HepG2 (cell line): ENCODE measurements around the gene WDR54. TPM values are rescaled to one million over a fixed set of nuclear protein-coding genes. Genes with fewer than 3 reads are reported as not detected.
A peak's percentile ranks its signal among the peaks of the same experiment; 100 is the strongest.

Source experiments
- ATAC-seq: fragments of 200-7000 bp; cut with Tn5 transposase; 3 replicates; pipeline ENCODE4 v1.9.1; 2020; ENCODE audit warnings: mild to moderate bottlenecking, moderate library complexity
- Bru-seq: library from RNA; stranded (reverse); fragments of 400-500 nt; gene quantifications from one replicate; lab custom pipeline; 2021; lab: Mats Ljungman, UMichigan
- BruChase-seq, 2 experiments: library from RNA; stranded (reverse); fragments of 400-500 nt; gene quantifications; one replicate each; lab custom pipeline; 2021; lab: Mats Ljungman, UMichigan
- BruUV-seq: library from RNA; stranded (reverse); fragments of 400-500 nt; replicated peaks from 2 replicates; lab custom pipeline; 2021; lab: Mats Ljungman, UMichigan
- CTCF ChIA-PET: fragments of 300-600 bp; formaldehyde crosslinking; extraction: SDS; loops from one replicate; lab custom pipeline; 2021; ENCODE audit warnings: low total read pairs, inconsistent platforms, low intra/inter-chr PET ratio; lab: Yijun Ruan, JAX
- POLR2A ChIA-PET: fragments of 350-600 bp; sonication (Branson Sonifier 250); formaldehyde crosslinking; loops from one replicate; lab custom pipeline; 2020; ENCODE audit warnings: antibody characterized with exemption, inconsistent platforms; lab: Yijun Ruan, JAX
- DNase-seq: peaks from one replicate; pipeline ENCODE4 v3.0.0-alpha.2; 2015; ENCODE audit warnings: low spot score
- FAIRE-seq: peaks from 3 replicates; lab custom pipeline; 2011; peaks lifted over from hg19 to GRCh38; lab: Jason Lieb, UNC
- H2AFZ ChIP-seq: one replicate; pipeline ENCODE4 v1.6.1; 2011; ENCODE audit warnings: low read length, inconsistent platforms
- H3K27ac ChIP-seq: fragments of 300-600 bp; 3 replicates; pipeline ENCODE4 v1.8.0; 2011; ENCODE audit warnings: mixed run types, mild to moderate bottlenecking, mixed read lengths, low read length, inconsistent platforms; ENCODE audit not compliant: insufficient read depth; ENCODE audit errors: extremely low read length
- H3K27me3 ChIP-seq, 2 experiments: fragments of 200-600 bp in 1 of 2; 2 replicates in 1 of 2; 3 replicates in 1 of 2; pipeline versions ENCODE4 v1.6.0 to v1.8.0; 2011; ENCODE audit warnings: low read length in 2 of 2, mild to moderate bottlenecking in 2 of 2, moderate library complexity in 2 of 2, inconsistent platforms in 1 of 2; ENCODE audit not compliant: insufficient read depth in 2 of 2, control insufficient read depth in 1 of 2
- H3K36me3 ChIP-seq, 2 experiments: fragments of 200-600 bp in 1 of 2; replicated peaks in 1 of 2; 2 replicates in 1 of 2; 3 replicates in 1 of 2; pipeline versions ENCODE4 v1.5.1 to v1.8.0; 2011; ENCODE audit warnings: low read length in 2 of 2, inconsistent platforms in 1 of 2; ENCODE audit not compliant: insufficient read depth in 2 of 2, control insufficient read depth in 1 of 2
- H3K4me1 ChIP-seq: 2 replicates; pipeline ENCODE4 v1.5.1; 2012; ENCODE audit warnings: low read length, inconsistent platforms; ENCODE audit not compliant: insufficient read depth
- H3K4me2 ChIP-seq: 2 replicates; pipeline ENCODE4 v1.6.0; 2011; ENCODE audit warnings: low read depth, low read length, inconsistent platforms
- H3K4me3 ChIP-seq, 3 experiments: fragments of 200-600 bp in 1 of 3; sonication (generic), shearing (Covaris generic) in 1 of 3; replicated peaks in 1 of 3; 2 replicates each; pipeline ENCODE4 v1.5.1; 2011 to 2016; ENCODE audit warnings: low read length in 3 of 3, inconsistent platforms in 2 of 3, low read depth in 2 of 3, mild to moderate bottlenecking in 2 of 3, control low read depth in 1 of 3, mixed read lengths in 1 of 3; ENCODE audit not compliant: insufficient read depth in 1 of 3
- H3K79me2 ChIP-seq: one replicate; pipeline ENCODE4 v1.6.1; 2011; ENCODE audit warnings: low read length, inconsistent platforms; ENCODE audit not compliant: insufficient read depth
- H3K9ac ChIP-seq: 2 replicates; pipeline ENCODE4 v1.6.0; 2011; ENCODE audit warnings: mild to moderate bottlenecking, low read depth, low read length, inconsistent platforms; ENCODE audit not compliant: insufficient read depth
- H3K9me3 ChIP-seq: 2 replicates; pipeline ENCODE4 v1.5.1; 2012; ENCODE audit warnings: mild to moderate bottlenecking, low read length
- H4K20me1 ChIP-seq: 2 replicates; pipeline ENCODE4 v1.6.0; 2011; ENCODE audit warnings: inconsistent platforms, mild to moderate bottlenecking, low read length, moderate library complexity; ENCODE audit not compliant: insufficient read depth
- ADNP ChIP-seq: sonication (generic); formaldehyde crosslinking; IDR thresholded peaks from 2 replicates; pipeline ENCODE4 v1.4.0; 2020; ENCODE audit warnings: missing genetic modification reagents
- FOXO4 ChIP-seq: sonication (generic); formaldehyde crosslinking; conservative IDR thresholded peaks from 2 replicates; pipeline ENCODE4 v1.8.1; 2023; ENCODE audit warnings: missing genetic modification reagents
- GTF3A ChIP-seq: sonication (generic); formaldehyde crosslinking; conservative IDR thresholded peaks from 2 replicates; pipeline ENCODE4 v1.4.0; 2020; ENCODE audit warnings: mild to moderate bottlenecking, missing genetic modification reagents
- IKZF4 ChIP-seq: sonication (generic); formaldehyde crosslinking; IDR thresholded peaks from 2 replicates; pipeline ENCODE4 v1.5.1; 2020; ENCODE audit warnings: borderline replicate concordance, mild to moderate bottlenecking, low read depth, missing genetic modification reagents; ENCODE audit errors: not compliant biosample characterization
- KDM2A ChIP-seq: sonication (generic); formaldehyde crosslinking; IDR thresholded peaks from 2 replicates; pipeline ENCODE4 v1.4.0; 2020; ENCODE audit warnings: low read depth, missing genetic modification reagents, borderline replicate concordance
- MXI1 ChIP-seq: IDR thresholded peaks from 3 replicates; pipeline ENCODE4 v1.6.1; 2012; ENCODE audit warnings: low read depth, low read length, inconsistent platforms, borderline replicate concordance
- ZFP36L1 ChIP-seq: sonication (generic); formaldehyde crosslinking; IDR thresholded peaks from 2 replicates; pipeline ENCODE4 v1.8.0; 2022; ENCODE audit warnings: mild to moderate bottlenecking, missing genetic modification reagents, moderate library complexity
- ZNF124 ChIP-seq: sonication (generic); formaldehyde crosslinking; IDR thresholded peaks from 2 replicates; pipeline ENCODE4 v1.4.0; 2020; ENCODE audit warnings: missing genetic modification reagents
- ZNF296 ChIP-seq: sonication (generic); formaldehyde crosslinking; conservative IDR thresholded peaks from 2 replicates; pipeline ENCODE4 v1.5.0; 2020; ENCODE audit warnings: mild to moderate bottlenecking, missing genetic modification reagents
- ZNF468 ChIP-seq: sonication (generic); formaldehyde crosslinking; IDR thresholded peaks from 2 replicates; pipeline ENCODE4 v1.8.0; 2022; ENCODE audit warnings: mild to moderate bottlenecking, moderate library complexity, missing genetic modification reagents
- ZNF547 ChIP-seq: sonication (generic); formaldehyde crosslinking; IDR thresholded peaks from 2 replicates; pipeline ENCODE4 v1.5.1; 2020; ENCODE audit warnings: mild to moderate bottlenecking, missing genetic modification reagents
- ZNF652 ChIP-seq: IDR thresholded peaks from 2 replicates; pipeline ENCODE4 v1.6.1; 2016; ENCODE audit warnings: low read depth, borderline replicate concordance
- ZSCAN21 ChIP-seq: sonication (generic); formaldehyde crosslinking; IDR thresholded peaks from 2 replicates; pipeline ENCODE4 v1.8.0; 2022; ENCODE audit warnings: mild to moderate bottlenecking, missing genetic modification reagents, moderate library complexity, borderline replicate concordance
- WGBS: methylation state at CpG from one replicate; pipeline ENCODE4 v1.1.6; 2017; ENCODE audit warnings: low lambda C conversion rate; 5-methylcytosine and 5-hydroxymethylcytosine counted together
- in situ Hi-C: cut with HindIII; loops from 2 replicates; pipeline ENCODE4 v1.10.0; 2017; ENCODE audit warnings: low pct_unique_long_range_greater_than_20kb; ENCODE audit not compliant: extremely low pct_ligation_motif_present
- intact Hi-C: fragments of 100-400 bp; cut with micrococcal nuclease; formaldehyde crosslinking; loops from one replicate; pipeline ENCODE4 v1.10.0; 2022; ENCODE audit not compliant: unreplicated experiment
- long read RNA-seq, 2 experiments: library from RNA in 1 of 2; library from polyadenylated mRNA in 1 of 2; stranded (forward) in 1 of 2; unstranded in 1 of 2; transcript quantifications; one replicate each; pipeline ENCODE4 v2.0.0, GENCODE V29; 2019 to 2022
- polyA minus RNA-seq, 3 experiments: library from RNA; depleted of rRNA, polyadenylated mRNA; stranded (reverse); fragments of >200 nt; gene quantifications; 2 replicates each; pipeline ENCODE4 v1.2.3, GENCODE V29; 2011; ENCODE audit warnings: low replicate concordance in 1 of 3
- polyA plus RNA-seq, 8 experiments: library from polyadenylated mRNA; depleted of rRNA in 3 of 8; stranded (reverse) in 7 of 8; unstranded in 1 of 8; fragments of >200 nt; fragmentation: Illumina TruSeq in 4 of 8; extraction: Trizol in 4 of 8; gene quantifications; 2 replicates each; pipeline versions ENCODE4 v1.2.1 to v1.2.3, GENCODE V29; 2011 to 2016; ENCODE audit warnings: low read depth in 4 of 8, missing spikeins in 1 of 8, mixed read lengths in 1 of 8; ENCODE audit not compliant: insufficient read depth in 1 of 8
- total RNA-seq, 5 experiments: library from RNA; depleted of rRNA; stranded (reverse); fragments of >200 nt; fragmentation: Illumina TruSeq; extraction: Trizol; gene quantifications; 2 replicates each; pipeline ENCODE4 v1.2.3, GENCODE V29; 2016; ENCODE audit warnings: low read depth in 1 of 5
- TF ChIP-seq, protein P1 (sequence below): sonication (generic); formaldehyde crosslinking; IDR thresholded peaks from 2 replicates; pipeline ENCODE4 v1.4.0; 2020; ENCODE audit warnings: missing genetic modification reagents

Gene WDR54, protein sequence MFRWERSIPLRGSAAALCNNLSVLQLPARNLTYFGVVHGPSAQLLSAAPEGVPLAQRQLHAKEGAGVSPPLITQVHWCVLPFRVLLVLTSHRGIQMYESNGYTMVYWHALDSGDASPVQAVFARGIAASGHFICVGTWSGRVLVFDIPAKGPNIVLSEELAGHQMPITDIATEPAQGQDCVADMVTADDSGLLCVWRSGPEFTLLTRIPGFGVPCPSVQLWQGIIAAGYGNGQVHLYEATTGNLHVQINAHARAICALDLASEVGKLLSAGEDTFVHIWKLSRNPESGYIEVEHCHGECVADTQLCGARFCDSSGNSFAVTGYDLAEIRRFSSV
- total RNA-seq (2016; rRNA removed; fragmentation: Illumina TruSeq; extraction: Trizol) (1.3 and 2.0 TPM in 2 replicates), polyA plus RNA-seq (2011; rRNA removed) (12.4 and 17.3 TPM in 2 replicates), polyA minus RNA-seq (2011; rRNA and poly(A)+ RNA removed; ENCODE audit: low replicate concordance) (40.5 and 150 TPM in 2 replicates), Bru-seq, nascent RNA (percentile 30 among the genes with signal in this experiment), BruChase-seq, experiment 1, labeled RNA remaining after a 6-hour chase (percentile 23 among the genes with signal in this experiment), BruChase-seq, experiment 2, labeled RNA remaining after a 2-hour chase (percentile 13 among the genes with signal in this experiment)
- total RNA-seq (2016; cell fraction: cytosol; rRNA removed; fragmentation: Illumina TruSeq; extraction: Trizol; ENCODE audit: low read depth): 1.5 TPM in 2 replicates
- total RNA-seq (2016; cell fraction: insoluble cytoplasmic fraction; rRNA removed; fragmentation: Illumina TruSeq; extraction: Trizol): 1.4 and 1.6 TPM in 2 replicates
- 1.1 and 1.4 TPM in 2 replicates for total RNA-seq (2016; cell fraction: membrane; rRNA removed; fragmentation: Illumina TruSeq; extraction: Trizol)
- total RNA-seq (2016; cell fraction: nucleus; rRNA removed; fragmentation: Illumina TruSeq; extraction: Trizol): 0.66 and 2.7 TPM in 2 replicates
- 12.3 and 28.2 TPM in 2 replicates for polyA plus RNA-seq (2011; cell fraction: cytosol; rRNA removed)
- polyA plus RNA-seq (2011; cell fraction: nucleus; rRNA removed): 15.9 and 19.2 TPM in 2 replicates
- polyA plus RNA-seq (2012): 12.9 and 25.5 TPM in 2 replicates
- polyA plus RNA-seq (2016; cell fraction: cytosol; fragmentation: Illumina TruSeq; extraction: Trizol; ENCODE audit: low read depth): 1.2 and 1.3 TPM in 2 replicates
- polyA plus RNA-seq (2016; cell fraction: insoluble cytoplasmic fraction; fragmentation: Illumina TruSeq; extraction: Trizol; ENCODE audit: low read depth): 1.2 TPM in 2 replicates
- 0.55 and 1.1 TPM in 2 replicates for polyA plus RNA-seq (2016; cell fraction: membrane; fragmentation: Illumina TruSeq; extraction: Trizol; ENCODE audit: low read depth)
- polyA plus RNA-seq (2016; cell fraction: nucleus; fragmentation: Illumina TruSeq; extraction: Trizol; ENCODE audit: insufficient read depth, low read depth): 1.7 and 1.8 TPM in 2 replicates
- 4.6 and 10.5 TPM in 2 replicates for polyA minus RNA-seq (2011; cell fraction: cytosol; rRNA and poly(A)+ RNA removed)
- polyA minus RNA-seq (2011; cell fraction: nucleus; rRNA and poly(A)+ RNA removed): 2.7 and 4.5 TPM in 2 replicates
- long read RNA-seq, experiment 1, transcript WDR54-201 (10 exons, 1,147 nt): major isoform, 7 of 11 reads
- long read RNA-seq, experiment 1, partial matches to known transcripts: 0 of 11 reads
- long read RNA-seq, experiment 1, other reads (novel, unspliced or antisense): 1 of 11 reads
- long read RNA-seq, experiment 2, transcript WDR54-201 (10 exons, 1,147 nt): major isoform, 5 of 7 reads
- long read RNA-seq, experiment 2, partial matches to known transcripts: 1 of 7 reads
- long read RNA-seq, experiment 2, other reads (novel, unspliced or antisense): 1 of 7 reads

- Histone ChIP-seq H3K27me3 (peaks cover 0 to 7% of the 10 kb centered on the region in 2 experiments; a peak in 2 of 5 replicates), H3K4me1 (peaks cover 54% of the 10 kb centered on the region), H3K27ac (no peak within 1 kb of the TSS), H3K79me2 (no peaks in the 10 kb centered on the region), H2AFZ (no peak within 1 kb of the TSS), H3K36me3 (peaks cover 4 to 15% of the 10 kb centered on the region in 2 experiments; a peak in 4 of 5 replicates), H4K20me1 (peaks cover 15% of the 10 kb centered on the region; the same call in 1 of the 2 replicates), H3K4me3 (peak within 1 kb of the TSS; percentile 50 to 75 (median 54)), H3K4me2 (peak within 1 kb of the TSS; percentile 99), H3K9me3 (no peaks in the 10 kb centered on the region), H3K9ac (peak within 1 kb of the TSS; percentile 27; the same call in 1 of the 2 replicates)
- WGBS: 4% methylated on average over 21 of the region's 57 CpGs
- FAIRE-seq (no peak), DNase-seq (peak; percentile 75), ATAC-seq (peak; percentile 78)
- intact Hi-C loops (no loop called here), in situ Hi-C loops (no loop called here)
- POLR2A ChIA-PET: interaction anchor here (0.8 to 2.4 kb wide), 5 partner anchors 8 to 61 kb away, joined by 3 to 16 read pairs (median 6); partner anchors contain the start of genes CCDC142, TTC31 and WBP1
- CTCF ChIA-PET: interaction anchor here (0.9 kb wide), 1 partner anchor 19 kb away, joined by 3 read pairs; no protein-coding TSS in a partner anchor
- BruUV-seq: no TSS peak
- TF ChIP-seq MXI1 (peak; percentile 99), ZFP36L1 (CRISPR knock-in tag) (no peak), ZNF124 (no peak), ZNF296 (no peak), IKZF4 (no peak), GTF3A (no peak), ZSCAN21 (peak; percentile 90), ZNF547 (CRISPR knock-in tag) (peak; percentile 95), ZNF468 (CRISPR knock-in tag) (0 out of 2 replicates have a peak, but pooled peaks have one; percentile 54), ADNP (CRISPR knock-in tag) (no peak), FOXO4 (CRISPR knock-in tag) (no peak), KDM2A (CRISPR knock-in tag) (peak; percentile 58; the same call in 1 of the 2 replicates), ZNF652 (CRISPR knock-in tag) (no peak)
- TF ChIP-seq, protein P1, sequence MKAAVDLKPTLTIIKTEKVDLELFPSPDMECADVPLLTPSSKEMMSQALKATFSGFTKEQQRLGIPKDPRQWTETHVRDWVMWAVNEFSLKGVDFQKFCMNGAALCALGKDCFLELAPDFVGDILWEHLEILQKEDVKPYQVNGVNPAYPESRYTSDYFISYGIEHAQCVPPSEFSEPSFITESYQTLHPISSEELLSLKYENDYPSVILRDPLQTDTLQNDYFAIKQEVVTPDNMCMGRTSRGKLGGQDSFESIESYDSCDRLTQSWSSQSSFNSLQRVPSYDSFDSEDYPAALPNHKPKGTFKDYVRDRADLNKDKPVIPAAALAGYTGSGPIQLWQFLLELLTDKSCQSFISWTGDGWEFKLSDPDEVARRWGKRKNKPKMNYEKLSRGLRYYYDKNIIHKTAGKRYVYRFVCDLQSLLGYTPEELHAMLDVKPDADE: no peak
Measured at GRCh38 chr2:74421221-74421870, at the start of gene WDR54, which contains the start of gene C2orf81. Gene WDR54, plus strand, starts transcription at chr2:74421730. Its CDS starts 424 bp downstream, at chr2:74422154. Gene C2orf81, minus strand, starts transcription at chr2:74421619. Its CDS starts 59 bp downstream, at chr2:74421560.
